HepG2 (cell line): ENCODE data around the gene C22orf31. TPM values are rescaled to one million over a fixed set of nuclear protein-coding genes. Genes with fewer than 3 reads are reported as not detected.

Source experiments
- ATAC-seq: fragments of 200-7000 bp; cut with Tn5 transposase; 3 replicates; pipeline ENCODE4 v1.9.1; 2020; ENCODE audit warnings: mild to moderate bottlenecking, moderate library complexity
- BruUV-seq: library from RNA; stranded (reverse); fragments of 400-500 nt; replicated peaks from 2 replicates; lab custom pipeline; 2021; lab: Mats Ljungman, UMichigan
- CTCF ChIA-PET: fragments of 300-600 bp; formaldehyde crosslinking; extraction: SDS; loops from one replicate; lab custom pipeline; 2021; ENCODE audit warnings: low total read pairs, inconsistent platforms, low intra/inter-chr PET ratio; lab: Yijun Ruan, JAX
- POLR2A ChIA-PET: fragments of 350-600 bp; sonication (Branson Sonifier 250); formaldehyde crosslinking; loops from one replicate; lab custom pipeline; 2020; ENCODE audit warnings: antibody characterized with exemption, inconsistent platforms; lab: Yijun Ruan, JAX
- DNase-seq: peaks from one replicate; pipeline ENCODE4 v3.0.0-alpha.2; 2015; ENCODE audit warnings: low spot score
- FAIRE-seq: peaks from 3 replicates; lab custom pipeline; 2011; peaks lifted over from hg19 to GRCh38; lab: Jason Lieb, UNC
- H2AFZ ChIP-seq: one replicate; pipeline ENCODE4 v1.6.1; 2011; ENCODE audit warnings: low read length, inconsistent platforms
- H3K27ac ChIP-seq: fragments of 300-600 bp; 3 replicates; pipeline ENCODE4 v1.8.0; 2011; ENCODE audit warnings: mixed run types, mild to moderate bottlenecking, mixed read lengths, low read length, inconsistent platforms; ENCODE audit not compliant: insufficient read depth; ENCODE audit errors: extremely low read length
- H3K27me3 ChIP-seq, 2 experiments: fragments of 200-600 bp in 1 of 2; 2 replicates in 1 of 2; 3 replicates in 1 of 2; pipeline versions ENCODE4 v1.6.0 to v1.8.0; 2011; ENCODE audit warnings: low read length in 2 of 2, mild to moderate bottlenecking in 2 of 2, moderate library complexity in 2 of 2, inconsistent platforms in 1 of 2; ENCODE audit not compliant: insufficient read depth in 2 of 2, control insufficient read depth in 1 of 2
- H3K36me3 ChIP-seq, 2 experiments: fragments of 200-600 bp in 1 of 2; replicated peaks in 1 of 2; 2 replicates in 1 of 2; 3 replicates in 1 of 2; pipeline versions ENCODE4 v1.5.1 to v1.8.0; 2011; ENCODE audit warnings: low read length in 2 of 2, inconsistent platforms in 1 of 2; ENCODE audit not compliant: insufficient read depth in 2 of 2, control insufficient read depth in 1 of 2
- H3K4me1 ChIP-seq: 2 replicates; pipeline ENCODE4 v1.5.1; 2012; ENCODE audit warnings: low read length, inconsistent platforms; ENCODE audit not compliant: insufficient read depth
- H3K4me2 ChIP-seq: 2 replicates; pipeline ENCODE4 v1.6.0; 2011; ENCODE audit warnings: low read depth, low read length, inconsistent platforms
- H3K4me3 ChIP-seq, 3 experiments: fragments of 200-600 bp in 1 of 3; sonication (generic), shearing (Covaris generic) in 1 of 3; replicated peaks in 1 of 3; 2 replicates each; pipeline ENCODE4 v1.5.1; 2011 to 2016; ENCODE audit warnings: low read length in 3 of 3, inconsistent platforms in 2 of 3, low read depth in 2 of 3, mild to moderate bottlenecking in 2 of 3, control low read depth in 1 of 3, mixed read lengths in 1 of 3; ENCODE audit not compliant: insufficient read depth in 1 of 3
- H3K79me2 ChIP-seq: one replicate; pipeline ENCODE4 v1.6.1; 2011; ENCODE audit warnings: low read length, inconsistent platforms; ENCODE audit not compliant: insufficient read depth
- H3K9ac ChIP-seq: 2 replicates; pipeline ENCODE4 v1.6.0; 2011; ENCODE audit warnings: mild to moderate bottlenecking, low read depth, low read length, inconsistent platforms; ENCODE audit not compliant: insufficient read depth
- H3K9me3 ChIP-seq: 2 replicates; pipeline ENCODE4 v1.5.1; 2012; ENCODE audit warnings: mild to moderate bottlenecking, low read length
- H4K20me1 ChIP-seq: 2 replicates; pipeline ENCODE4 v1.6.0; 2011; ENCODE audit warnings: inconsistent platforms, mild to moderate bottlenecking, low read length, moderate library complexity; ENCODE audit not compliant: insufficient read depth
- DNMT3B ChIP-seq: conservative IDR thresholded peaks from 2 replicates; pipeline ENCODE4 v1.6.1; 2016; ENCODE audit warnings: missing biosample characterization, control low read depth
- DZIP1 ChIP-seq: sonication (generic); formaldehyde crosslinking; IDR thresholded peaks from 2 replicates; pipeline ENCODE4 v1.5.0; 2020; ENCODE audit warnings: mild to moderate bottlenecking, missing genetic modification reagents
- NFE2L2 ChIP-seq: fragments of 150-350 bp; IDR thresholded peaks from 2 replicates; pipeline ENCODE4 v1.6.1; 2014; ENCODE audit warnings: low read length
- SKIL ChIP-seq: sonication (generic); formaldehyde crosslinking; IDR thresholded peaks from 2 replicates; pipeline ENCODE4 v1.8.0; 2022; ENCODE audit warnings: missing genetic modification reagents, mild to moderate bottlenecking, moderate library complexity, borderline replicate concordance
- ZNF543 ChIP-seq: sonication (generic); formaldehyde crosslinking; IDR thresholded peaks from 2 replicates; pipeline ENCODE4 v1.4.0; 2020; ENCODE audit warnings: mild to moderate bottlenecking, missing genetic modification reagents
- ZNF710 ChIP-seq: sonication (generic); formaldehyde crosslinking; IDR thresholded peaks from 2 replicates; pipeline ENCODE4 v1.5.0; 2020; ENCODE audit warnings: mild to moderate bottlenecking, missing genetic modification reagents, borderline replicate concordance
- WGBS: methylation state at CpG from one replicate; pipeline ENCODE4 v1.1.6; 2017; ENCODE audit warnings: low lambda C conversion rate; 5-methylcytosine and 5-hydroxymethylcytosine counted together
- in situ Hi-C: cut with HindIII; loops from 2 replicates; pipeline ENCODE4 v1.10.0; 2017; ENCODE audit warnings: low pct_unique_long_range_greater_than_20kb; ENCODE audit not compliant: extremely low pct_ligation_motif_present
- intact Hi-C: fragments of 100-400 bp; cut with micrococcal nuclease; formaldehyde crosslinking; loops from one replicate; pipeline ENCODE4 v1.10.0; 2022; ENCODE audit not compliant: unreplicated experiment
- polyA plus RNA-seq, 8 experiments: library from polyadenylated mRNA; depleted of rRNA in 3 of 8; stranded (reverse) in 7 of 8; unstranded in 1 of 8; fragments of >200 nt; fragmentation: Illumina TruSeq in 4 of 8; extraction: Trizol in 4 of 8; gene quantifications; 2 replicates each; pipeline versions ENCODE4 v1.2.1 to v1.2.3, GENCODE V29; 2011 to 2016; ENCODE audit warnings: low read depth in 4 of 8, missing spikeins in 1 of 8, mixed read lengths in 1 of 8; ENCODE audit not compliant: insufficient read depth in 1 of 8
- total RNA-seq, 5 experiments: library from RNA; depleted of rRNA; stranded (reverse); fragments of >200 nt; fragmentation: Illumina TruSeq; extraction: Trizol; gene quantifications; 2 replicates each; pipeline ENCODE4 v1.2.3, GENCODE V29; 2016; ENCODE audit warnings: low read depth in 1 of 5
- TF ChIP-seq, protein P1 (sequence below): sonication (generic); formaldehyde crosslinking; IDR thresholded peaks from 2 replicates; pipeline ENCODE4 v1.4.0; 2020; ENCODE audit warnings: missing genetic modification reagents, mild to moderate bottlenecking, borderline replicate concordance
- TF ChIP-seq, protein P2 (sequence below), 2 experiments: sonication (generic) in 1 of 2; formaldehyde crosslinking in 1 of 2; IDR thresholded peaks; 2 replicates each; pipeline versions ENCODE4 v1.4.0 to v1.6.1; 2016 to 2020; ENCODE audit warnings: borderline replicate concordance in 1 of 2, low read depth in 1 of 2, mild to moderate bottlenecking in 1 of 2, missing genetic modification reagents in 1 of 2

Gene C22orf31
- total and polyA plus RNA-seq, 2 of the 13 experiments (the other 11 are each of a cell fraction or from before 2014, with no cell fraction given) = not detected

- in situ Hi-C loops (no loop called here), intact Hi-C loops (no loop called here)
- Histone ChIP-seq H3K4me2 (peak overlapping the region; percentile 53), H3K4me3 (no peak overlapping the region), H2AFZ (no peak overlapping the region), H3K36me3 (peaks cover 10 to 49% of the 10 kb centered on the region in 2 experiments), H3K27me3 (no peaks in the 10 kb centered on the region), H3K4me1 (peaks cover 100% of the 10 kb centered on the region), H3K9me3 (no peaks in the 10 kb centered on the region), H3K27ac (peak overlapping the region; percentile 43), H3K9ac (no peak overlapping the region), H3K79me2 (peaks cover 87% of the 10 kb centered on the region), H4K20me1 (0 out of 2 replicates have a peak, but pooled peaks cover 4% of the 10 kb centered on the region)
- POLR2A ChIA-PET = interaction anchor here (0.6 to 4.1 kb wide), 4 partner anchors 12 to 25 kb away, joined by 3 to 37 read pairs (median 10); no protein-coding TSS in a partner anchor
- WGBS = 39% methylated on average over 3 of the region's 3 CpGs
- CTCF ChIA-PET = no interaction called here
- no TSS peak for BruUV-seq
- DNase-seq = peak; percentile 48
- FAIRE-seq = peak; percentile 71
- ATAC-seq = peak; percentile 67
- TF ChIP-seq DZIP1 = no peak
- no peak for TF ChIP-seq SKIL (CRISPR knock-in tag)
- no peak for TF ChIP-seq DNMT3B
- no peak for TF ChIP-seq ZNF543 (CRISPR knock-in tag)
- no peak for TF ChIP-seq NFE2L2
- TF ChIP-seq, protein P1, sequence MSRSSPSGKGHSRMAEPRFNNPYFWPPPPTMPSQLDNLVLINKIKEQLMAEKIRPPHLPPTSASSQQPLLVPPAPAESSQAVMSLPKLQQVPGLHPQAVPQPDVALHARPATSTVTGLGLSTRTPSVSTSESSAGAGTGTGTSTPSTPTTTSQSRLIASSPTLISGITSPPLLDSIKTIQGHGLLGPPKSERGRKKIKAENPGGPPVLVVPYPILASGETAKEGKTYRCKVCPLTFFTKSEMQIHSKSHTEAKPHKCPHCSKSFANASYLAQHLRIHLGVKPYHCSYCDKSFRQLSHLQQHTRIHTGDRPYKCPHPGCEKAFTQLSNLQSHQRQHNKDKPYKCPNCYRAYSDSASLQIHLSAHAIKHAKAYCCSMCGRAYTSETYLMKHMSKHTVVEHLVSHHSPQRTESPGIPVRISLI (CRISPR knock-in tag) = peak; percentile 17; the same call in 1 of the 2 replicates
- TF ChIP-seq, protein P2, sequence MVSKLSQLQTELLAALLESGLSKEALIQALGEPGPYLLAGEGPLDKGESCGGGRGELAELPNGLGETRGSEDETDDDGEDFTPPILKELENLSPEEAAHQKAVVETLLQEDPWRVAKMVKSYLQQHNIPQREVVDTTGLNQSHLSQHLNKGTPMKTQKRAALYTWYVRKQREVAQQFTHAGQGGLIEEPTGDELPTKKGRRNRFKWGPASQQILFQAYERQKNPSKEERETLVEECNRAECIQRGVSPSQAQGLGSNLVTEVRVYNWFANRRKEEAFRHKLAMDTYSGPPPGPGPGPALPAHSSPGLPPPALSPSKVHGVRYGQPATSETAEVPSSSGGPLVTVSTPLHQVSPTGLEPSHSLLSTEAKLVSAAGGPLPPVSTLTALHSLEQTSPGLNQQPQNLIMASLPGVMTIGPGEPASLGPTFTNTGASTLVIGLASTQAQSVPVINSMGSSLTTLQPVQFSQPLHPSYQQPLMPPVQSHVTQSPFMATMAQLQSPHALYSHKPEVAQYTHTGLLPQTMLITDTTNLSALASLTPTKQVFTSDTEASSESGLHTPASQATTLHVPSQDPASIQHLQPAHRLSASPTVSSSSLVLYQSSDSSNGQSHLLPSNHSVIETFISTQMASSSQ (IDR thresholded peaks at IDR 0.05; ENCODE audit: low read depth) = peak; percentile 84
- TF ChIP-seq, protein P2 (CRISPR knock-in tag; IDR thresholded peaks at IDR 0.05; ENCODE audit: borderline replicate concordance) = peak; percentile 77; the same call in 1 of the 2 replicates
- no peak for TF ChIP-seq ZNF710
These were observed 45.3 kb downstream of the C22orf31 start for GRCh38 chr22:29016067-29016938.
